T-cell (primary cell): Measurements from ENCODE around the gene CCNY. TPM values are rescaled to one million over a fixed set of nuclear protein-coding genes. Genes with fewer than 3 reads are reported as not detected.

Experiments
- ATAC-seq, 4 experiments: fragments of 200-7000 bp in 3 of 4; fragments of 150-1000 bp in 1 of 4; cut with Tn5 transposase; replicated peaks in 1 of 4; 1 replicate in 3 of 4; 2 replicates in 1 of 4; pipeline ENCODE4 v1.10.0; 2021; ENCODE audit warnings: moderate library complexity in 3 of 4, mild to moderate bottlenecking in 2 of 4, moderate number of reproducible peaks in 1 of 4
- CTCF ChIA-PET, 2 donors: fragments of 300-600 bp; sonication (Branson Sonifier 250); formaldehyde crosslinking; loops; one replicate each; lab custom pipeline; 2022; ENCODE audit warnings: antibody characterized with exemption in 2 of 2; lab: Charles Lee
- POLR2A ChIA-PET, 2 donors: fragments of 300-600 bp; sonication (Branson Sonifier 250); formaldehyde crosslinking; loops; one replicate each; lab custom pipeline; 2022; ENCODE audit warnings: antibody characterized with exemption in 2 of 2; lab: Charles Lee
- DNase-seq, 35 experiments: peaks; one replicate each; pipeline versions ENCODE4 v3.0.0 to v3.0.0-alpha.2; 2013 to 2023
- H3K27ac ChIP-seq: one replicate; pipeline ENCODE4 v1.5.1; 2013; ENCODE audit warnings: low read length
- H3K27me3 ChIP-seq, 2 experiments: replicated peaks in 1 of 2; 1 replicate in 1 of 2; 2 replicates in 1 of 2; pipeline versions ENCODE4 v1.6.1 to v1.7.0; 2013; ENCODE audit warnings: low read length in 1 of 2, mixed read lengths in 1 of 2; ENCODE audit not compliant: control insufficient read depth in 2 of 2, insufficient read depth in 2 of 2; ENCODE audit errors: extremely low read depth in 1 of 2
- H3K36me3 ChIP-seq, 2 donors: 1 replicate in 1 of 2; 2 replicates in 1 of 2; pipeline versions ENCODE4 v1.6.1 to v1.7.0; 2013; ENCODE audit warnings: low read length in 1 of 2; ENCODE audit not compliant: control insufficient read depth in 2 of 2, insufficient read depth in 1 of 2; ENCODE audit errors: extremely low read depth in 1 of 2
- H3K4me1 ChIP-seq, 2 experiments: 1 replicate in 1 of 2; 2 replicates in 1 of 2; pipeline versions ENCODE4 v1.6.1 to v1.7.0; 2013; ENCODE audit warnings: low read length in 2 of 2, mixed read lengths in 1 of 2; ENCODE audit not compliant: insufficient read depth in 2 of 2, control insufficient read depth in 1 of 2; ENCODE audit errors: extremely low read depth in 1 of 2
- H3K4me3 ChIP-seq, 2 donors: 1 replicate in 1 of 2; 2 replicates in 1 of 2; pipeline versions ENCODE4 v1.5.1 to v1.7.0; 2013; ENCODE audit warnings: mild to moderate bottlenecking in 2 of 2, low read length in 1 of 2, moderate library complexity in 1 of 2; ENCODE audit not compliant: control insufficient read depth in 1 of 2; ENCODE audit errors: extremely low read depth in 1 of 2
- H3K9me3 ChIP-seq: 2 replicates; pipeline ENCODE4 v1.7.0; 2013
- H3K27ac Mint-ChIP-seq, 2 donors: one replicate each; pipeline ENCODE4 v1.8.0; 2020 to 2021; ENCODE audit warnings: mild to moderate bottlenecking in 2 of 2, mixed read lengths in 2 of 2
- H3K27me3 Mint-ChIP-seq, 2 donors: one replicate each; pipeline ENCODE4 v1.8.0; 2021 to 2022; ENCODE audit warnings: mixed read lengths in 2 of 2
- H3K36me3 Mint-ChIP-seq: one replicate; pipeline ENCODE4 v1.8.0; 2021; ENCODE audit warnings: mixed read lengths
- H3K4me1 Mint-ChIP-seq, 3 donors: one replicate each; pipeline ENCODE4 v1.8.0; 2020 to 2022; ENCODE audit warnings: mixed read lengths in 3 of 3, mild to moderate bottlenecking in 1 of 3
- H3K4me3 Mint-ChIP-seq, 3 donors: one replicate each; pipeline ENCODE4 v1.8.0; 2020 to 2022; ENCODE audit warnings: mild to moderate bottlenecking in 3 of 3, mixed read lengths in 3 of 3, moderate library complexity in 3 of 3
- H3K9me3 Mint-ChIP-seq, 3 donors: one replicate each; pipeline ENCODE4 v1.8.0; 2020 to 2022; ENCODE audit warnings: mixed read lengths in 3 of 3
- WGBS: methylation state at CpG from one replicate; pipeline ENCODE4 v1.1.5; 2013; ENCODE audit warnings: missing lambda C conversion rate; ENCODE audit not compliant: insufficient coverage; 5-methylcytosine and 5-hydroxymethylcytosine counted together
- total RNA-seq, 35 experiments: library from RNA in 6 of 35; stranded (reverse) in 6 of 35; fragments of 120-200 nt in 1 of 35; gene quantifications; one replicate each; pipeline versions ENCODE4 v1.2.1 to v1.2.4 and lab custom pipeline; 2013 to 2026

Gene CCNY
- total RNA-seq, 5 donors from 2014 or later (not counting 1 experiment from before 2014, with no cell fraction given) = 62.5 to 75.2 (median 62.8) TPM

DNA sequence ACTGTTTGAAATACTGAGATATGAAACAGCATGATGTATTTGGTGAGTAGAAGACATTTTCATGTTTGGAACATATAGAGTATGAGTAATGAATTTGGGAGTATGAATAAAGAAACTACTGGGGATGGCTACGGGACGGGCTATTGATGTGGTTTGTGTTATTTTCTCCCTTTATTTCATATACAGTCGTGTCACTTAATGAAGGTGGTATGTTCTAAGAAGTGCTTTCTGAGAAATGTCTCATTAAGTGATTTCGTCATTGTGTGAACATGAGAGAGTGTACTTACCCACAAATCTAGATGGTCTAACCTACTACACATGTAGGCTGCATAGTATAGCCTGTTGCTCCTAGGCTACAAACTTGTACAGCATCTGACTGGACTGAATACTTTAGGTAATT is 106.3 kb downstream of the CCNY start:
- H3K4me1 Mint-ChIP-seq = peaks cover 47 to 53% (median 53%) of the 10 kb centered on the region in 3 donors
- H3K4me1 ChIP-seq = peaks cover 7 to 12% of the 10 kb centered on the region in 2 experiments
- H3K27ac Mint-ChIP-seq = peak overlapping the region; percentile 60 to 66
- no peak overlapping the region for H3K4me3 ChIP-seq
- no peak overlapping the region for H3K27ac ChIP-seq
- CTCF ChIA-PET = no interaction called here
- no peaks in the 10 kb centered on the region for H3K27me3 Mint-ChIP-seq
- H3K9me3 Mint-ChIP-seq = peaks cover 36 to 65% (median 45%) of the 10 kb centered on the region in 3 donors
- H3K36me3 Mint-ChIP-seq = peaks cover 42% of the 10 kb centered on the region
- H3K4me3 Mint-ChIP-seq = no peak overlapping the region
- WGBS = no CpG with 5 or more reads among the region's 4 CpGs
- ATAC-seq (no peak), DNase-seq (no peak)
- POLR2A ChIA-PET = no interaction called here
- no peaks in the 10 kb centered on the region for H3K27me3 ChIP-seq
- H3K36me3 ChIP-seq = no peaks in the 10 kb centered on the region
- H3K9me3 ChIP-seq = peaks cover 7% of the 10 kb centered on the region

DNA sequence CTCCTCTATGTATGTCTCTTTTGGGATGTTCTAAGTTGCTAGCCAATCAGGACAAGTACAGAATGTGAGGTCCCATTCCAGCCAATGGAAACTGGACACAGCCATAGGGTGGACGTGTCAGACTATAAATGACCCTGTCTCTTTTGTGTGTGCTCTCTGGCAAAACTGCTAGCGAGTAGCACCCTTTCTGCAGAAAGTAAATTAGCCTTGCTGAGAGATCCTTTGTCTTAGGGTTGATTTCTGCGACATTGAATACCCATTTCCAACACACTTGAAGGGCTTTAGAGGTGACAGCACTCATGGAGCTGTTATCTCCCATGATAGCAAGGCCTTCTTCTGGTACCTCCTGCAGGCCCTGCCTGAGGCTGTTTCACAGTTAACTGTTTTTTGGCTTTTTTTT is 107.5 kb downstream of the CCNY start:
- H3K27ac Mint-ChIP-seq = peak overlapping the region; percentile 47 to 49
- Histone ChIP-seq H3K27me3 (no peaks in the 10 kb centered on the region), H3K4me1 (peaks cover 19 to 24% of the 10 kb centered on the region in 2 experiments), H3K4me3 (no peak overlapping the region), H3K36me3 (no peaks in the 10 kb centered on the region), H3K27ac (no peak overlapping the region), H3K9me3 (peaks cover 7% of the 10 kb centered on the region)
- POLR2A ChIA-PET = no interaction called here
- peaks cover 59 to 65% (median 62%) of the 10 kb centered on the region in 3 donors for H3K4me1 Mint-ChIP-seq
- H3K27me3 Mint-ChIP-seq = no peaks in the 10 kb centered on the region
- H3K9me3 Mint-ChIP-seq = peaks cover 31 to 59% (median 39%) of the 10 kb centered on the region in 3 donors
- CTCF ChIA-PET = no interaction called here
- DNase-seq (no peak), ATAC-seq (no peak)
- H3K36me3 Mint-ChIP-seq = peaks cover 36% of the 10 kb centered on the region
- 90% methylated on average over 3 of the region's 3 CpGs for WGBS
- no peak overlapping the region for H3K4me3 Mint-ChIP-seq

DNA sequence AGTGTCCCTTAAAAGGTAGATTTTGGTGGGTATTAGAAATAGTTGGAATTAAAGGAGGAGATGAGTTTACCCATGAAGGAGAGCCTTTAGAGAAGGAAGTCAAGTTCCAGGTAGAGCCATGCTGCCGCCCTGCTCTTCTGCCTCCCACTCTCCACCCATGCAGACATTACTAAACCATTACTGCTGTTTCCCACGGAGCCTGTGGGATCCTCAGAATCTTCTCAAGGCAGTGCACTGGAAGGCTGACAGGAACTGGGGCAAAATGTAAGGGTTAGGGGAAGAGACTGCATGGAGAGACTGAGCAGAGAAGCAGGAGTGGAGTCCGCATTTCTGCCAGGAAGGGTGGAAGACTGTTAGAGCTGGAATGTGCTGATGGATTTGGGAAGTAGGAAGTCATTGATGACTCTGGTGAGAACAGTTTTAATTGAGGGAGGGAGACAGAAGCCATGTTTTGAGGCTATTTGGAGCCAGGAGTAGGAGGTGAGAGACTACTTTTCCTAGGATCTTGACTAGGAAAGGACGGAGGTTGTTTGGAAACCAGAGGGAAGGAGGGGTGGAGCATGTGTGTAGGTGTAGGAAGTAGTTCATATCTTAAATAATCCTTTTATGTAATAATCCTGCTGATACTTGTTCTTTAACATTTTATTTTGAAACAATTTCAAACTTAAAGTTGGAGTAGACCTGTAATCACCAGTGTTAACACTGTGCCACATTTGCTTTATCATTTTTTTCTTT is 109.0 kb downstream of the CCNY start:
- peak overlapping the region in 1 of 3 donors; percentile 56 for H3K4me3 Mint-ChIP-seq
- Histone ChIP-seq H3K27ac (no peak overlapping the region), H3K4me1 (peaks cover 33 to 39% of the 10 kb centered on the region in 2 experiments), H3K9me3 (peaks cover 7% of the 10 kb centered on the region), H3K36me3 (no peaks in the 10 kb centered on the region), H3K4me3 (no peak overlapping the region), H3K27me3 (no peaks in the 10 kb centered on the region)
- no peak for DNase-seq
- H3K36me3 Mint-ChIP-seq = peaks cover 26% of the 10 kb centered on the region
- WGBS = 100% methylated on average over 1 of the region's 4 CpGs
- H3K9me3 Mint-ChIP-seq = peaks cover 24 to 50% (median 33%) of the 10 kb centered on the region in 3 donors
- peaks cover 74 to 80% (median 75%) of the 10 kb centered on the region in 3 donors for H3K4me1 Mint-ChIP-seq
- ChIA-PET POLR2A (no interaction called here), CTCF (no interaction called here)
- H3K27me3 Mint-ChIP-seq = no peaks in the 10 kb centered on the region
- peak overlapping the region; percentile 74 to 97 for H3K27ac Mint-ChIP-seq
- no peak for ATAC-seq

DNA sequence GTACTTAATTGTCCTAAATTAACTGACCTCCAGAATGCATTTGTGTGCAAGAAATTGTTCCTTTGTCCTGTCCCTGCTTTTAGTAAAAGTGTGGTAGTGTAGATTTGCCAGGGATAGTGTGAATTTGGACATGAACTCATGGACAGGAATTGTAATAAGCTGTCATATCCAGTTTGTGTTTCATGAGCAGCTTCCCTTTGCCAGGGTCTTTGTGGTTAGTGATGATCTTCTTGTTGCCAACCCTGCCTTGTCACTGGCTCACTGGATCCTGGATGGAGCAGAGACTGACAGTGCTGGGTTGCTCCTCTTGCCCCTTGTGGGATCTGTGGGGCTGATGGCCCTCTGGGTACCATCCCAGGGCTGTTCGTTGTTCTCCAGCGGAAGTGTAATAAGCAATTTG is 110.1 kb downstream of the CCNY start:
- Histone ChIP-seq H3K9me3 (peaks cover 4% of the 10 kb centered on the region), H3K27me3 (no peaks in the 10 kb centered on the region), H3K36me3 (no peaks in the 10 kb centered on the region), H3K4me3 (no peak overlapping the region), H3K4me1 (peaks cover 43 to 47% of the 10 kb centered on the region in 2 experiments), H3K27ac (no peak overlapping the region)
- POLR2A ChIA-PET = no interaction called here
- Mint-ChIP-seq H3K4me1 (peaks cover 75 to 80% (median 77%) of the 10 kb centered on the region in 3 donors), H3K36me3 (peaks cover 21% of the 10 kb centered on the region), H3K27me3 (no peaks in the 10 kb centered on the region), H3K9me3 (peaks cover 16 to 39% (median 26%) of the 10 kb centered on the region in 3 donors), H3K4me3 (peak overlapping the region in 1 of 3 donors; percentile 56), H3K27ac (peak overlapping the region; percentile 74 to 97)
- DNase-seq = no peak
- no peak for ATAC-seq
- CTCF ChIA-PET = no interaction called here
- WGBS = 100% methylated on average over 1 of the region's 2 CpGs

DNA sequence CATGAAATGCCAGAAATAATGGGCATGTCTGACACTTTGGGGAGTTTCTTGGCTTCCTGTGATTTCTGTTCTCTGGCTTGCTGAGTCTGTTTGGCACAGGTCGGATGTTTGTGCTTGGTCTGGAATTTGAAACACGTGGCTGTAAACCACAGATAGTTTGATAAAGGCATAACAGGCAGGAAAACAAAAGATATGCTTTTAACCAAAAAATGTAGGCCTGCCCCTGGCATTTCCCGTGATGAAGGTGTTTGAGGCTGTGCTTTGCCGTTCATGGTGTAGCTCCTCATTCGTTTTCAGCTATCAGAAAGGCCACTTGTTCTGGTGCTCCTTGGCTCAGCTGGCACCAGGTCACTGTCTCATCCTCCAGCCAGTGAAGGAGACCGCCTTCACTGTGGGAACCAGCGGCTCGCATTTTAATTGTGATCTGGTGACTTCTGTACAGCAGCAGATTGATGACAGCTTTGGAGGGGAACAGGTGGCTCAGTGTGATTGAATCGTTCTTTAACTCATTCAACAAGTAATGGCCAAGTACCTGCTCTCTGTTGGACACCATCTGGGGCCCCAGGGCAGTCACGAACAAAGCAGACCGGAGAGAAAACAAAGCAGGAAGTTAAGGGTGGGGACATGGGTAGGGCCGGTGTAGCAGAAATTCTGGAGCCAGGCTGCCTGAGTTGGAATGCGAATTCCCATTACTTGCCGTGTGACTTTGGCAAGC is 111.5 kb downstream of the CCNY start:
- ATAC-seq (peak; percentile 78 to 89 (median 84)), DNase-seq (peak in 34 of 35 experiments; percentile 10 to 68 (median 34))
- Histone ChIP-seq H3K4me1 (peaks cover 50 to 51% of the 10 kb centered on the region in 2 experiments), H3K36me3 (no peaks in the 10 kb centered on the region), H3K9me3 (peaks cover 4% of the 10 kb centered on the region), H3K4me3 (peak overlapping the region in 1 of 2 donors; percentile 36), H3K27me3 (no peaks in the 10 kb centered on the region), H3K27ac (peak overlapping the region; percentile 69)
- Mint-ChIP-seq H3K36me3 (peaks cover 11% of the 10 kb centered on the region), H3K9me3 (peaks cover 11 to 28% (median 17%) of the 10 kb centered on the region in 3 donors), H3K27ac (peak overlapping the region; percentile 97 to 100), H3K4me3 (peak overlapping the region; percentile 64 to 83 (median 78)), H3K27me3 (no peaks in the 10 kb centered on the region), H3K4me1 (peaks cover 77 to 79% (median 79%) of the 10 kb centered on the region in 3 donors)
- 24% methylated on average over 4 of the region's 14 CpGs for WGBS
- ChIA-PET POLR2A (interaction anchor here in 1 of 2 donors (0.7 kb wide), 1 partner anchor 252 kb away, joined by 3 read pairs; no protein-coding TSS in a partner anchor), CTCF (no interaction called here)
